Left kidney (tissue), 2 donors: ENCODE results near the gene HES4. TPM values are rescaled to one million over a fixed set of nuclear protein-coding genes. Genes with fewer than 3 reads are reported as not detected.

Experiments
- DNase-seq: peaks from one replicate; pipeline ENCODE4 v3.0.0-alpha.2; 2013
- polyA plus RNA-seq: library from polyadenylated mRNA; unstranded; fragments of 120-200 nt; gene quantifications from one replicate; pipeline ENCODE4 v1.2.1, GENCODE V29; 2013; ENCODE audit not compliant: insufficient read length

HES4 gene
- polyA plus RNA-seq, 1 donor: 13.8 TPM

DNA sequence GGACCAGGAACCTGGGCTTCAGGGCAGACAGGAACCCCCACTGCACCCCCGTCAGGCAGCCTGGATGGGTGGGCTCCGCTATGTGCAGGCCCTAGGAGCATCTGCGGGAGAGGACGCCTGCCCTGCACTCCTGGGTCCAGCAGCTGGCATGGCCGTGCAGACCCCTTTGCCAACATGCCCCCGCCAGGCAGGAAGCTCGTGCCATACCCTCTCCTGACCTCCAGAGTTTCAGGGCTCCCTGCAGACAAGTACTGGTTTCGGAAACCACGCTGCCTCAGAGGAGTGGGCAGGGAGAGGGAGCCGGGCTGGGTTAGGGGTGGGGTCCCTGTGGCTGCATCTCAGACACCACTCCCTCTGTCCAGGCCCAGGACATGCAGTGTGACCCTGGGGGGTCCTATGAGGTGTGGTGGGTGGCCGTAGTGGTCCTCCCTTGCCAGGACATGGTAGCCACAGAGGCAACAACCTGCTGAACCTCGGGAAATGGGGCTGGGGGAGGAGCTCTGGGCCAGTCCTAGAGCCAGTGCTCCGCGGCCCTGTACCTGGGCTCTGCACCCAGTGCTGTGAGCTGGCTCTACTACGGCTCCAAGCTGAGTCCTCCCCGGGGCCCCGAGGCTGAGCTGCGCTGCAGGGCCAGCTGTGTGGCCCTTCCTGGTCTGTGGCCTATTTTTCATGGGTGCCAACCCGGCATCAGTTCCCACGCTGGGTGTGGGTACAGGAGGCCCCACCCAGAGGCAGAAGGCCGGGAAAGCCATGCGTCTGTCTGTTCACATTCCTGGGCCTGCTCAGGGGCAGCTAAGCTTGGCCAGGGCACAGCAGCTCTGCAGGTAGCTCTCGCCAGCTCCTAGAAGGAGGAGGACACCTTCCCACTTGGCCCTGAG is 32.2 kb downstream of the HES4 start:
- no peak for DNase-seq

- DNase-seq: no peak
These were observed 33.1 kb downstream of the HES4 start for GRCh38 chr1:966704-967300.

DNA sequence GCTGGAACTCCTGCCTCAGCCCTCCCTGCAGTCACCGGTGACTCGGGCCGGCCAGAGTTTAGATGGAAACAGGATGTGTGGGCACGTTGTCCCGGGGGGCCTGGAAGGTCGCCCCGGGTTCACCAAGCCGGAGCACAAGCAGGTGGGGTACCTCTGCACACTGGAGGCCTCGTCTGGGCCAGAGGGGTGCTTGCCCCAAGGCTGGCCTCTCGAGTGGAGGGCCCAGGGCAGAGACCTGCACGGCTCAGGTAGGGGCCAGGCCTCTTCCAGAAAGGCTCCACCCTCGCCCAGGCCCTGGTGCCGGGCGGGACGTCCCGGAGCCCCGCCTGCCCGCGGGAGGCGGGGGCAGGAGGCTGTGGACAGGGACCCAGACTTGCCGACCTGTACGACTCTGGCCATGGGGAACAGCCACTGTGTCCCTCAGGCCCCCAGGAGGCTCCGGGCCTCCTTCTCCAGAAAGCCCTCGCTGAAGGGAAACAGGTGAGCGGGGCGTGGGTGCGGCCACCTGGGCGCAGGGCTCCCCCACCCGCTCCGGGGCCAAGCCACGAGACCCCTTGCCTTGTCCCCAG is 33.7 kb downstream of the HES4 start, which contains the start of gene PLEKHN1:
PLEKHN1 (plus strand) TSS at position 348 of the 569 bp plus-strand sequence; CDS start at position 398, 50 bp downstream.
- DNase-seq: no peak

- no peak for DNase-seq
These were observed 34.3 kb downstream of the HES4 start for GRCh38 chr1:965526-966134.

DNA sequence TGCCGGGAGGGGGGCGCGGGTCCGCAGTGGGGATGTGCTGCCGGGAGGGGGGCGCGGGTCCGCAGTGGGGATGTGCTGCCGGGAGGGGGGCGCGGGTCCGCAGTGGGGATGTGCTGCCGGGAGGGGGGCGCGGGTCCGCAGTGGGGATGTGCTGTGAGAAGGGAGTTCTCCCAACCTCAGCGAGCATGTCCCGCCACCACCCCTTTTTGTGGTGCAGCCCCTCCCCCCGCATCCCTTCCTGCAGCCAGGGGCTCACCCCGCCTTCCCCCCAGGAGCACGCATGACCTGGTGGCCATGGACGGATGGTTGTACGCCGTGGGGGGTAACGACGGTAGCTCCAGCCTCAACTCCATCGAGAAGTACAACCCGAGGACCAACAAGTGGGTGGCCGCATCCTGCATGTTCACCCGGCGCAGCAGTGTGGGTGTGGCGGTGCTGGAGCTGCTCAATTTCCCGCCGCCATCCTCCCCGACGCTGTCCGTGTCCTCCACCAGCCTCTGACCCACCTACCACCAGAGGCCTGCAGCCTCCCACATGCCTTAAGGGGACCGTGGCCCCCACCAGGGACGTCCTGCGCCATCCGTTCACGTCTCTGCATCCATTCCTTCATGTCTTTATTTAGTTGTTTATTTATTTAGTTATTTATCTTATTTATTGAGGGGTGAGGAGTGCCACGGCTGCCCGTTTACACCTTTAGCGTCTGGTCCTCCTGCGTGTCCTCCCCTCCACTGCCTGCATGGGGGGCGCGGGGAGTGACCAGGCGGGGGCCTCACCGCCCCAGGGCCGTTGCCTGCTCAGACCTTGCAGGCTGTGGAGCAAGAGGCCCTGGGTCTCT is 35.0 kb downstream of the HES4 start:
- no peak for DNase-seq

- DNase-seq: no peak
These were observed 36.0 kb downstream of the HES4 start for GRCh38 chr1:963746-964525.

- no peak for DNase-seq
These were observed 36.6 kb downstream of the HES4 start for GRCh38 chr1:963301-963651.

GRCh38 chr1:962381-963300 is 37.3 kb downstream of the HES4 start:
- DNase-seq: no peak

GRCh38 chr1:961132-961669 is 38.7 kb downstream of the HES4 start:
- no peak for DNase-seq

- no peak for DNase-seq
These were observed 39.4 kb downstream of the HES4 start, which contains the start of gene KLHL17 for GRCh38 chr1:960363-961131. Gene KLHL17, plus strand, starts transcription at chr1:960584. Its CDS starts 110 bp downstream, at chr1:960694.

- no peak for DNase-seq
These were observed 40.0 kb downstream of the HES4 start for GRCh38 chr1:959731-960362.

- peak; percentile 89 for DNase-seq
These were observed 40.8 kb downstream of the HES4 start, which contains the start of gene NOC2L for GRCh38 chr1:958823-959730. Gene NOC2L, minus strand, starts transcription at chr1:959256. Its CDS starts 16 bp downstream, at chr1:959240.

- DNase-seq: no peak
These were observed 43.3 kb downstream of the HES4 start for GRCh38 chr1:956636-957035.

GRCh38 chr1:955474-955873 is 44.4 kb downstream of the HES4 start:
- DNase-seq: no peak

DNA sequence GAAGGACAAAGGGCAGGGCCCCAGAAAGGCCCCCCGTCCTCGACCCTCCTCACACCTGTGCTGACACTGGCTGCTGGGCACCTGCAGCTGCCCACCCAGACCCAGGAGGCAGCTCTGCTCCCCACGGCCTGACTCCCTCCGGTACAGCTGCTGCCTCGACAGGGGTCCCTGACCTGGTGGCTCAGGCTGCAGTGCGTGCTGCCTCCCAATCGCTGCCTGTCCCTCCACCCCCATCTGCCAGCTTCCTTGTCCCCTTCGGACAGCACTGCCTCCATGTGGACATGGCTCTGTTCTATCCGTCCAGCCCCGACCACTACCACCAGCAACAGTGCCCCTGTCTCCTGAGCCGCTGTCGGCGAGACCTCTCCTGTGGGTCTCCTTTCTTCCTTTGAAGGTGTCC is 45.0 kb downstream of the HES4 start:
- no peak for DNase-seq

DNA sequence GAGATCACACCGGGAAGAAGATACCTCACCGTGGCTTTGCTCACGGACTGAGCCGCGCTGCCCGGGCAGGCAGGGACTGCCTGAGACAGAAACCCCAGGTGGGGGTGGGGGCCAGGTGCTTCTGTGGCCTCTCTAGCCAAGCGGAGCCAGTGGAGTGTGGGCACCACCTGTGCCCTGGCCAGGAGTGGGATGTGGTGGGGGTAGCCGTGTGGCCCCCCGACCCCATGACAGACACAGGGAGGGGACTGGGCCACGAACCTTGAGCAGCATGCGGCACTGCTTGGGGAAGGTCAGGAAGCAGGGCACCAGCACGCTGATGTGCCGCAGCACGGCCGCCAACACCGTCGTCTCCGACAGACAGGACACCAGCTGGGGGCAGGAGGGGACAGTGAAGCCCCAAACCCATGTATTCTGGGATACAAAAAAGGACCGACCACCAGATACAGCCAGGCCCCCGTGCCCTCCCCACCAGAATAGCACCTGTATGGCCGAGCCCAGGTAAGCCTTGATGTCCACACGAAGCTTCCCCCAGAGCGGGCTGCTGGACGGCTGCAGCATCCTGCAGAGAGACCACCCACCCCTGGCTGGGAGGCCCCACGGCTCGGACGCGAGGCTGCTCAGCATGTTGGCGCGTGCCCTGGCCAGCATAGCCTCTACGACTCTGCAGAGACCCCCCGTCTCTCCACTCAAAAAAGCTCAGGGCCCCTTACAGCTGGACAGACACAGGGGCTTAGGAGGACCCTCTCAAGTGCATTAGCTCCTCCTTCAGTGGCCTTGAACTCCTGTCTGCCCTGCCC is 46.2 kb downstream of the HES4 start:
- no peak for DNase-seq
